ENCODE measurements around the gene ANKS1B. TPM values are rescaled to one million over a fixed set of nuclear protein-coding genes. Genes with fewer than 3 reads are reported as not detected.
"Not testable (repeated sequence)": the region's sequence is repeated elsewhere in the genome, so short reads cannot be mapped to it uniquely, and the experiment has no call there.

Gene ANKS1B
- total and polyA plus RNA-seq, 10 of the 15 experiments (the other 5 are each of a cell fraction or from before 2014, with no cell fraction given), result 0.16 to 1.3 (median 0.82) TPM; not detected in 7

DNA sequence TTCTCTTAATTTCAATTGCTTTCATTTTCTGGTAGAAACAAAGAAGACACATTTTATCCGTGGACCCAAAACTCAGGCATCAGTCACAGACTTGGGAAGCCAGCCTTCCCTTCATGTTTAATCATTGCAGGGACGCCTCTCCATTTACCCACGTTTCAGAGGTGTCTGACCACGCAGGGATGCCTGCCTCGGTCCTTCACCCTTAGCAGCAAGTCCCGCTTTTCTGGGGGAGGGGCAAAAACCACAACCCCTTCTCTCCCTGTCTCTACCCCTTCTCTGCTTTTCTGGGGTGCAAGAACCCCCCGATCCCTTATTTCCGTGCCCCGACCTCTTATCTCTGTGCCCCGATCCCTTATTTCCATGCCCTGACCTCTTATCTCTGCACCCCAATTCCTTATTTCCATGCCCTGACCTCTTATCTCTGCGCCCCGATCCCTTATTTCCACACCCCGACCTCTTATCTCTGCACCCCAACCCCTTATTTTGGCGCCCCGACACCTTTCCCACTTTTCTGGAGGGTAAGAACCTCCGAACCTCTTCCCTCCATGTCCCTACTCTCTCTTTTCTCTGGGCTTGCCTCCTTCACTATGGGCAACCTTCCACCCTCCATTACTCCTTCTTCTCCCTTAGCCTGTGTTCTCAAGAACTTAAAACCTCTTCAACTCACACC, 268.8 kb downstream of the ANKS1B start:
- CTCF ChIA-PET; H3K79me2 ChIP-seq (ENCODE audit: control insufficient read depth, insufficient read depth, low read length); H3K4me2 ChIP-seq (ENCODE audit: control insufficient read depth, insufficient read depth); H3K36me3 ChIP-seq (ENCODE audit: control insufficient read depth in 2 of 2, insufficient read depth in 2 of 2, low read length in 1 of 2); H3K9ac ChIP-seq (ENCODE audit: control insufficient read depth, insufficient read depth, low read length); H3K4me1 ChIP-seq (ENCODE audit: control insufficient read depth, insufficient read depth, low read length); BruUV-seq (replicated peaks); H3K4me3 ChIP-seq; H3K27me3 ChIP-seq (replicated peaks in 1 of 2; ENCODE audit: control insufficient read depth in 2 of 2, insufficient read depth in 2 of 2, low read length in 1 of 2); H2AFZ ChIP-seq (ENCODE audit: control insufficient read depth, low read depth, low read length); ATAC-seq; H3K9me3 ChIP-seq (replicated peaks; ENCODE audit: control insufficient read depth, insufficient read depth, low read length); POLR2A ChIA-PET; intact Hi-C loops (cut with micrococcal nuclease; ENCODE audit: unreplicated experiment); DNase-seq (ENCODE audit: low read depth, low spot score); in situ Hi-C loops (cut with MboI); RAD21 ChIA-PET (ENCODE audit: unreplicated experiment); H3K27ac ChIP-seq (ENCODE audit: control insufficient read depth, insufficient read depth); H4K20me1 ChIP-seq (ENCODE audit: control insufficient read depth, insufficient read depth); FAIRE-seq; SMC1A ChIA-PET (ENCODE audit: uncharacterized antibody, unreplicated experiment): not testable (repeated sequence)
- 14% methylated on average over 16 of the region's 16 CpGs for WGBS (ENCODE audit: insufficient coverage, insufficient replicate concordance, low lambda C conversion rate, missing lambda C conversion rate)

DNA sequence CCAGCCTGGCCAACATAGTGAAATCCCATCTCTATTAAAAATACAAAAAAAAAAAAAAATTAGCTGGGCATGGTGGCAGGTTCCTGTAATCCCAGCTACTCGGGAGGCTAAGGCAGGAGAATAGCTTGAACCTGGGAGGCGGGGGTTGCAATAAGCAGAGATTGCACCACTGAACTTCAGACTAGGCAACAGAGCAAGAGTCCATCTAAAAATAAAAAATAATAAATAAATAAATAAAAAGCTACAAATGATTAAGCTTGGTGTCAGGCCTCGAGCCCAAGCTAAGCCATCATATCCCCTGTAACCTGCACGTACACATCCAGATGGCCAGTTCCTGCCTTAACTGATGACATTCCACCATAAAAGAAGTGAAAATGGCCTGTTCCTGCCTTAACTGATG, 269.8 kb downstream of the ANKS1B start:
- BruUV-seq (replicated peaks); H3K4me2 ChIP-seq (ENCODE audit: control insufficient read depth, insufficient read depth); ATAC-seq; RAD21 ChIA-PET (ENCODE audit: unreplicated experiment); H3K36me3 ChIP-seq (ENCODE audit: control insufficient read depth in 2 of 2, insufficient read depth in 2 of 2, low read length in 1 of 2); H3K9me3 ChIP-seq (replicated peaks; ENCODE audit: control insufficient read depth, insufficient read depth, low read length); H3K27me3 ChIP-seq (replicated peaks in 1 of 2; ENCODE audit: control insufficient read depth in 2 of 2, insufficient read depth in 2 of 2, low read length in 1 of 2); DNase-seq (ENCODE audit: low read depth, low spot score); H3K79me2 ChIP-seq (ENCODE audit: control insufficient read depth, insufficient read depth, low read length); CTCF ChIA-PET; H3K4me1 ChIP-seq (ENCODE audit: control insufficient read depth, insufficient read depth, low read length); in situ Hi-C loops (cut with MboI); H2AFZ ChIP-seq (ENCODE audit: control insufficient read depth, low read depth, low read length); H3K4me3 ChIP-seq; H3K27ac ChIP-seq (ENCODE audit: control insufficient read depth, insufficient read depth); FAIRE-seq; intact Hi-C loops (cut with micrococcal nuclease; ENCODE audit: unreplicated experiment); H3K9ac ChIP-seq (ENCODE audit: control insufficient read depth, insufficient read depth, low read length); H4K20me1 ChIP-seq (ENCODE audit: control insufficient read depth, insufficient read depth); SMC1A ChIA-PET (ENCODE audit: uncharacterized antibody, unreplicated experiment): not testable (repeated sequence)
- WGBS (ENCODE audit: insufficient coverage, insufficient replicate concordance, low lambda C conversion rate, missing lambda C conversion rate), result 44% methylated on average over 4 of the region's 4 CpGs
- POLR2A ChIA-PET, result interaction anchor here (0.6 kb wide), 1 partner anchor 1034 kb away, joined by 3 read pairs; no protein-coding TSS in a partner anchor
